Uterus (tissue), 2 donors: ENCODE measurements around the gene KDM6A.
"Not testable (repeated sequence)": the region's sequence is repeated elsewhere in the genome, so short reads cannot be mapped to it uniquely, and the experiment has no call there.

ENCODE experiments used
- CTCF ChIP-seq, 4 experiments: fragments of 200-600 bp in 2 of 4; fragments of 450-650 bp in 2 of 4; sonication (generic) in 2 of 4; IDR thresholded peaks; one replicate each; pipeline ENCODE4 v1.5.1; 2016 to 2019; ENCODE audit warnings: antibody characterized with exemption in 4 of 4, mild to moderate bottlenecking in 2 of 4, moderate library complexity in 1 of 4
- POLR2A ChIP-seq, 2 donors: fragments of 450-650 bp; IDR thresholded peaks; one replicate each; pipeline ENCODE4 v1.6.1; 2016; ENCODE audit warnings: antibody characterized with exemption in 2 of 2, mild to moderate bottlenecking in 1 of 2, moderate library complexity in 1 of 2

GRCh38 chrX:44999237-44999636 lies 126.2 kb downstream of the KDM6A start:
- not testable (repeated sequence) for TF ChIP-seq CTCF, POLR2A (IDR thresholded peaks at IDR 0.05)
